K562 treated with DMSO at 1 percent for 12 hours (cell line): ENCODE data around the gene CDC26. TPM values are rescaled to one million over a fixed set of nuclear protein-coding genes. Genes with fewer than 3 reads are reported as not detected.

Source experiments
- total RNA-seq: library from RNA; unstranded; fragments of 300-600 nt; gene quantifications from 2 replicates; pipeline ENCODE4 v1.2.3, GENCODE V29; 2022; ENCODE audit not compliant: insufficient read depth

CDC26 gene
- 29.7 and 31.8 TPM in 2 replicates for total RNA-seq

GRCh38 chr9:113275157-113276131, at the start of gene CDC26, which contains the start of gene PRPF4:
CDC26 (minus strand) TSS chr9:113275572; CDS start chr9:113272507, 3,065 bp downstream.
PRPF4 (plus strand) TSS chr9:113275658; CDS start chr9:113275744, 86 bp downstream.

DNA sequence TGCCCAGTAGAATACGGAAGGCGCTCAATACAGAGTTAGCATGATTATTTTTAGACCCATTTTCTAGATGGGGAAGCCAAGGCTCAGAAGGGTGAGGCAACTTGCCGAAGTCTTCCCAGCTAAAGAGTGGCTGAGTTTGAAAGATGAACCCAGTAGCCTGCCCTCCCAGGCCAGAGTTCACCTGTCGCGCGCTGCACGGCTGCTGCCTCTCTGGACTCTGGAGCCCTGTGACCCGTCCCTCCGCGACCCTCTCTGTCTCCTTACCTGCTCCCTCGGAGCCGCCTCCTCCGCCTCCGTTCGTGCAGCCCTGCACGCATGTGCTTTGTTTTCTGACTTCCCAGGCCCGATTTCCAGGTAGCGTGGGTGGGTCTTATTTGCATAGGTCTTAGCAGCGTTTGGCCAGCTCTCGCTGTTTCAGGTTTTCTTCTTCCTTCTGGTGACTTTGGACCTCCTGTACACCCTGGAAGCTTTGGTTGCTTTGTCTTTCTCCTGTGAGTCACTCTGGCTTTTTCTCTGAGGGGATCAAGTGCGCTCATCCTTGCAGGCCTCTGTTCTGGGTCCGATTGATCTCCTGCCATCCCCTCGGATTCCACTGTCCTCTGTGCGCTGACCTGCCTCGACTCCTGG, 27.5 kb upstream of the CDC26 start, which contains the start of gene RNF183:
Gene RNF183 (minus strand): TSS at position 585 of the 627 bp plus-strand sequence. CDS start 5,192 bp downstream, outside the sequence.

GRCh38 chr9:113221003-113221799, 54.2 kb downstream of the CDC26 start, which contains the start of the genes FKBP15 and SLC31A1:
FKBP15 (minus strand) TSS chr9:113221277; CDS start chr9:113221243, 34 bp downstream.
SLC31A1 (plus strand) TSS chr9:113221544; CDS start chr9:113256149, 34,605 bp downstream.

Other genes starting within 250 kb of the CDC26 start
- 0.40 and 0.67 TPM in 2 replicates for gene ZFP37, start 218.8 kb downstream of the CDC26 start, total RNA-seq
- 1.9 and 3.5 TPM in 2 replicates for gene SLC31A2, start 124.6 kb downstream of the CDC26 start, total RNA-seq
- 5.7 and 17.8 TPM in 2 replicates for gene FKBP15, start 54.3 kb downstream of the CDC26 start, total RNA-seq
- 18.8 and 55.7 TPM in 2 replicates for gene SLC31A1, start 54.0 kb downstream of the CDC26 start, total RNA-seq
- gene PRPF4, start 86 bp upstream of the CDC26 start, total RNA-seq = 14.3 and 29.1 TPM in 2 replicates
- gene RNF183, start 27.8 kb upstream of the CDC26 start, total RNA-seq = 0.53 TPM in 1 of 2 replicates, not detected in the other
- 1.4 and 5.8 TPM in 2 replicates for gene WDR31, start 64.7 kb upstream of the CDC26 start, total RNA-seq
- 0.97 and 1.1 TPM in 2 replicates for gene BSPRY, start 74.0 kb upstream of the CDC26 start, total RNA-seq
- 43.8 and 46.9 TPM in 2 replicates for gene HDHD3, start 101.4 kb upstream of the CDC26 start, total RNA-seq
- 24.0 and 59.9 TPM in 2 replicates for gene ALAD, start 125.7 kb upstream of the CDC26 start, total RNA-seq
- 51.2 and 78.7 TPM in 2 replicates for gene POLE3, start 135.1 kb upstream of the CDC26 start, total RNA-seq
- gene C9orf43, start 135.2 kb upstream of the CDC26 start, total RNA-seq = 0.41 TPM in 1 of 2 replicates, not detected in the other
- 5.6 and 8.1 TPM in 2 replicates for gene RGS3, start 188.2 kb upstream of the CDC26 start, total RNA-seq